Measurements from ENCODE around the gene COL8A2.

COL8A2 gene

GRCh38 chr1:36157115-36157903 lies 32.3 kb upstream of the COL8A2 start:
- FAIRE-seq, result no peak

- no peak for FAIRE-seq
Observed at GRCh38 chr1:36156329-36157114, 31.5 kb upstream of the COL8A2 start.

DNA sequence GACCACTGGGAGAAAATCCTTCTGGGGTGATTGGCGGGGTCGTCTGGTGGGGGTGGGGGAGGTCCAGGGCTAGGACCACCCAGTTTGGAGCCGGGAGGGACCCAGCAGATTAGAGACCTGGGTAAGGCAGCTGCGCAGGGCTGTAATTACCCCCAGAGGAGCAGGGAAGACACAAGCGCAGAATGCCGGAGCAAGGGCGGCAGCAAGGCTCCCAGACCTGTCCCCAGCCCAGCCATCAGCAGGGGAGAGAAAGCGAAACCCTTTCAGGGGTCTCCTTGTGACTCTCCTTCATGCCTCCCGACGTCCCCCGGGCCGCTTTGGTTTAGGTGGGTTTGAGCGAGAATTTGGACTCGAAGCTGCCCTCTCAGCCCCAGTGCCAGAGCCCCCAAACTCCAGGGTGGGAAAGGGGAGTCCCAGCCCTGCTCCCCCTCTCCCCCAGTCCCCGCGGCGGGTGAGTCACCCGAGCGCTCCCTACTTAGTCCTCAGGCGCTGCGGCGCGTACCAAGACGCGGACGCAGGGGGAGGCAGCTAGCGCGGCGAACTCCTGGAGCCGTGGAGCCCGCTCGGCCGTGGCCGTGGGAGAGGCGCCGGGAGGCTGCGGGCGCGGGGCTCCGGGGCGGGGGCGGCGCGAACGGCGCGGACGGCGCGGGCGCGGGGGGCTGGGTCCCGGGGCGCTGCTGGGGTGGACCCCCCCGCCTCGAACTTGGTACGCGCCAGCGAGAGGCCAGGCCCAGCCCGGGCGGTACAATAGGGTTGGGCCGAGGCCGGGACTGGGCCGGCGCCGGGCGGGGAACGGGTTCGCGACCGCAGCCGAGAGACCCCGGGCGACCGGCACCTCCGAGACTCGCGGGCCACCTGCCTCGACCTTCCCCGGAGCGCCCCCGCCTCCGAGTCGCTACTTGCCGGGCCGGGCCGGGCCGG lies 30.6 kb upstream of the COL8A2 start, which contains the start of gene MAP7D1:
MAP7D1 (plus strand) TSS at position 753 of the 921 bp plus-strand sequence. CDS start 258 bp downstream, outside the sequence.
- no peak for FAIRE-seq

- no peak for FAIRE-seq
Observed at GRCh38 chr1:36154765-36155407, 29.9 kb upstream of the COL8A2 start.

DNA sequence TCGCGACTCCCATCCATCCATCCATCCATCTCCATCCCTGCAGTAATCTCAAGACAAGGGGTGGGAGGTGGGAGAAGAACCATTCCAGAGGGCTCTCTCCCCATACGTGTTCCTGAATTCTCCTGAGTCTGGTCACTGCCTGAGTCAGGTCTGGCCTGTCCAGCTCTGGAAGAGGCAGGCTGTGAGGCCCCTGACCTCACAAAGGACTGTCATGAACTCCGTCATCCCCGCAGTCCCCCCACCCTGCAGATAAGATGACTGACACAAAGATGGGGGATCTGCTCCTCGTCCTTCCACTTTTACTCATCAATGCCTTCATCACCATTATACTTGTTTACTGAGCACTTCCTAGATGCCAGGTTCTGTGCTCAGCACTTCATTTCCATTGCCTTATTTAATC lies 29.3 kb upstream of the COL8A2 start:
- FAIRE-seq, result no peak

- FAIRE-seq, result no peak
Observed at GRCh38 chr1:36153476-36153875, 28.5 kb upstream of the COL8A2 start.

DNA sequence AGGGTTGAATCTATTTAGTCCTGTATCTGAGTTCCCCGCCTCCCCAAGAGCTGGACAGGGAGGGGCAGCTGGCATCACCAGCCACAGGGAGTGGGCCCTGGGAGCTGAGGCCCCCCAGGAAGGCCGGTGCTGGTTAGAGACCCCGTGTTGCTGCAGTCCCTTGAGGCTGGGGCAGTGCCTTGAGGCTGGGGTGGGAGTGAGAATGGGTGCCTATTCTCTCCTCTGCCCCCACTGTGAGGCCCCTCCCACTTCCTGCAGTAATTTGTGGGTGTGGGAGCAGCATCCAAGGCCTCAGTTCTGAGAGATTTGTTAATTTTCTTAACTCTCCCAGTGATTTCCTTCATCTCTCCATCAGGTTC lies 26.8 kb upstream of the COL8A2 start:
- no peak for FAIRE-seq

DNA sequence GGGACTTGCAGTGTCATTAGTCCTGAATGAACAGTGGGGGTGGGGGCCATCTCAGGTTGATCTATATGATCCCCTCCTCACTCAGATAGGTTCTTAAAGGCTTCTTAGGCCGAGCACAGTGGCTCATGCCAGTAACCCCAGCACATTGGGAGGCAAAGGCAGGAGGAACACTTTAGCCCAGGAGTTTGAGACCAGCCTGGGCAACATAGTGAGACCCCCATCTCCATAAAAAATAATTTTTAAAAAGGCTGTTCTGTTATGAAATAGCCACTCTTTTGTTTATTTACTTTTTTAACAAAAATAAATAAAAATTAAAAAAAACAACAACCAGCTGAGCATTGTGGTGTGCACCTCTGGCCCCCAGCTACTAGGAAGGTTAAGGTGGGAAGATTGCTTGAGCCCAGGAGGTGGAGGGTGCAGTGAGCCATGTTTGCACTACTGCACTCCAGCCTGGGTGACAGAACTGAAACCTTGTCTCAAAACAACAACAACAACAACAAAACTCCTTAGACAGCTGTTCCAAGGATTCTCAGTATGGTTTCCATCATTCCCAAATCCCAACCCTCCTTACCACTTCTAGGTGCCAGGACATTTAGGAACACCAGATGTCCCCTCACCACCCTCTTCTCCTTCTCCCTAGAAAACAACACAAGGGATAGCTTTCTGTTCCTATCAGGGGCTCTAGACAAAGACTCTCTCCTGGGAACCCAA lies 26.3 kb upstream of the COL8A2 start:
- no peak for FAIRE-seq

- FAIRE-seq, result peak; percentile 93
Observed at GRCh38 chr1:36150296-36151133, 25.5 kb upstream of the COL8A2 start.

DNA sequence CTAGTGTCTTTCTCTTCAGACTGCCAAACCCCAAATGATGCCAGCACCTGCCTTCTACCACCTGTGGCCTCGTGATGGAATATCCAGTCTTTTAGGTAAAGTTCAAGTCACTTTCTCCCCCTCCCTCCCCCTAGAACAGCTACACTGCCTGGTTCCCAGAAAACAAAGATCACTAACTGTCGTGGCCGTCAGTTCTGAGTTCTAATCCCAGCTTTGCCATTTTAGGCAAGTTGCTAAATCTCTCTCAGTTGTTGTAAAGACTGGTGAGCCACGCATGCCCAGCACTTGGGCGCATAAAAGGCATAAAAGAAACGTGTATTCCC lies 24.9 kb upstream of the COL8A2 start:
- no peak for FAIRE-seq

DNA sequence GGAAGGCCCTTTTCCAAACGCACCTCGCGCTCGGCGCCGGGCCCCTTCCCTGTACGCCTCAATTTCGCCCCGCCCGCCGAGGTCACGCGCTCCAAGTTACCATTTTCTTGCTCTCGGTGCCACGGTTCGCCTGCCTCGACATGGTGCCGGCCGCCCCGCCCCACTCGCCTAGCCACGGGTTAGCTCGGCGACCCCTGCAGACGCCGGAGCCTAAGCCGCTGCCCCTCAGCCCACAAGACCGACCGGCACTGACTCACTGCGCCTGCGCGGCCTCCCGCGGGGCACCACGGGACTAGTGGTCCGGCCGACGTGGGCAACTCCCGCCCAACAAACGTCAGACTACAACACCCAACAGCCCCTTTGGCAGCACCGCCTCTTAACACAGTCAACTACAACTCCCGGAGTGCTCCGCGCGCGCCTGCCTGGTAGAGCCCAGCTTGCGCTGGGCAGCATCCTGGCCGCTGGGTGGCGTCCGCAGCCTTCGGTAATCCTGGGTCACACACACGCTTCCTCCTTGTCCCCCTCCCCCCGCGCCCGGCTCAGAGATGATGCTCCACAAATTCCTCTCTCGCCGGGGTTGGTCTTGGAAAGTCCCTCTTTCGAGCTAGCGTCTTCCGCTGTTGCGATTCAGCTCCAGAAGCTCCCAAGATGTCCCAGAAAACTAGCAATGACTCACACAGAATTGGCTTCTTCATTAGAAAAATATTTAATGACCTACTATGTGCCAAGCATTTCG lies 24.4 kb upstream of the COL8A2 start, which contains the start of gene TRAPPC3:
TRAPPC3 (minus strand) TSS at position 250 of the 736 bp plus-strand sequence; CDS start at position 142, 108 bp downstream.
- peak; percentile 86 for FAIRE-seq

GRCh38 chr1:36148821-36149236 lies 23.8 kb upstream of the COL8A2 start:
- no peak for FAIRE-seq

- FAIRE-seq, result no peak
Observed at GRCh38 chr1:36144413-36144812, 19.4 kb upstream of the COL8A2 start.

- FAIRE-seq, result no peak
Observed at GRCh38 chr1:36143424-36143823, 18.4 kb upstream of the COL8A2 start.

GRCh38 chr1:36142121-36142520 lies 17.1 kb upstream of the COL8A2 start:
- no peak for FAIRE-seq

- no peak for FAIRE-seq
Observed at GRCh38 chr1:36139521-36139920, 14.5 kb upstream of the COL8A2 start.

DNA sequence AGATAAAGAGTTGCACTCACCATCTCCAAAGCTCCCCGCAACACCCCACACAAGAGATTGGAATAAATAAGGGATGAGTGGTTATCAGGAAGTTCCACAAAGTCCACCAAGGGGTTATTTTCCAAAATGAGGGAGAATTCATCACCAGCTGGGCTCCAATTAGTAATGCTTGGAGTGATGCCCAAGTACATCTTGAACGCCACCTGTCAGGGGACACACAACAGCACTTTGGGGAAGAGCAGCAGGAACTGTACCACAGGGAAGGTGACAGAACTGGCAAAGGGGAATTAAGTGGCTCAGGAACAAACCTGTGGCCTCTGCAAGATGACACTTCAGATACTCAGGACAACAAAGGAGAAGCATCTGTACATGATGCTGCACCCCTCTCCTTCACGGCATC lies 12.8 kb upstream of the COL8A2 start:
- no peak for FAIRE-seq

- FAIRE-seq, result no peak
Observed at GRCh38 chr1:36137226-36137625, 12.2 kb upstream of the COL8A2 start.

DNA sequence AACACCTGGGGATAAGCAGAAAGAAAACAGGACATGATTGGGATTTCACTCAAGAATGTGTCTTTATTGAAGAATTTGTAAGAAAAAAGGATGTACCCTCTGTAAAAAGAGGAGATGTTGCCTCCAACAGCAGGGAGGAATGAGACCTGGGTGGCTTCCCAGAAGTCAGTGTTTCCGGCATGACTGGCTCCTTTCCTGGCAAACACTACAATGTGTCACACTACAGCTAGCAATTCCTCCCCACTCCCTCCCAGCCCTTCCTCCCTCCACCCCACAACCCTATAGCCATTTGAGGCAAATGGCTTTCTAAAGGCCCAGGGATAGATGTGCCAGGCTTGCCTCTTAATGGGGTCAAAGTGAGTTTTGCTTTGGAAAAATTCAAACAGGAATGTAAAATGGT lies 11.5 kb upstream of the COL8A2 start:
- FAIRE-seq, result no peak

- FAIRE-seq, result no peak
Observed at GRCh38 chr1:36135796-36136195, 10.8 kb upstream of the COL8A2 start.
